Hepatocyte (in vitro differentiated cells): ENCODE results near the gene RPL29. TPM values are rescaled to one million over a fixed set of nuclear protein-coding genes. Genes with fewer than 3 reads are reported as not detected.

Experiments used
- DNase-seq: peaks from one replicate; pipeline ENCODE4 v3.0.0-alpha.2; 2016; ENCODE audit warnings: low spot score
- H2AFZ ChIP-seq: fragments of 200-600 bp; sonication (generic); 2 replicates; pipeline ENCODE4 v1.6.0; 2016; ENCODE audit warnings: antibody characterized with exemption, mild to moderate bottlenecking
- H3K27ac ChIP-seq: fragments of 200-600 bp; sonication (generic); 2 replicates; pipeline ENCODE4 v1.5.1; 2016; ENCODE audit warnings: mild to moderate bottlenecking
- H3K27me3 ChIP-seq: fragments of 200-600 bp; sonication (generic); 2 replicates; pipeline ENCODE4 v1.6.1; 2016
- H3K36me3 ChIP-seq: fragments of 200-600 bp; sonication (generic); replicated peaks from 2 replicates; pipeline ENCODE4 v1.5.1; 2016; ENCODE audit warnings: low read depth; ENCODE audit not compliant: insufficient read depth
- H3K4me1 ChIP-seq: fragments of 200-600 bp; sonication (generic); 2 replicates; pipeline ENCODE4 v1.5.1; 2016; ENCODE audit warnings: mild to moderate bottlenecking, moderate library complexity; ENCODE audit not compliant: insufficient read depth
- H3K4me2 ChIP-seq: fragments of 200-600 bp; sonication (generic); 2 replicates; pipeline ENCODE4 v1.6.0; 2016
- H3K4me3 ChIP-seq: fragments of 200-600 bp; sonication (generic); 2 replicates; pipeline ENCODE4 v1.5.1; 2016; ENCODE audit warnings: mild to moderate bottlenecking
- H3K79me2 ChIP-seq: fragments of 200-600 bp; sonication (generic); 2 replicates; pipeline ENCODE4 v1.6.0; 2017; ENCODE audit warnings: mild to moderate bottlenecking
- H3K9me2 ChIP-seq: fragments of 200-600 bp; sonication (generic); replicated peaks from 2 replicates; pipeline ENCODE4 v1.6.0; 2017; ENCODE audit warnings: mild to moderate bottlenecking; ENCODE audit not compliant: insufficient read depth
- H3K9me3 ChIP-seq: fragments of 200-600 bp; sonication (generic); 2 replicates; pipeline ENCODE4 v1.5.1; 2016; ENCODE audit warnings: low read depth, mild to moderate bottlenecking
- H4K20me1 ChIP-seq: fragments of 200-600 bp; sonication (generic); 2 replicates; pipeline ENCODE4 v1.6.0; 2016; ENCODE audit warnings: mild to moderate bottlenecking; ENCODE audit not compliant: insufficient read depth, poor library complexity, severe bottlenecking
- EZH2 ChIP-seq: fragments of 200-600 bp; sonication (generic); IDR thresholded peaks from 2 replicates; pipeline ENCODE4 v1.6.1; 2016; ENCODE audit warnings: antibody characterized with exemption, mild to moderate bottlenecking, borderline replicate concordance
- EZH2phosphoT487 ChIP-seq: fragments of 200-600 bp; sonication (generic); IDR thresholded peaks from one replicate; pipeline ENCODE4 v1.6.1; 2018; ENCODE audit warnings: antibody characterized with exemption, mild to moderate bottlenecking, low read depth, moderate library complexity; ENCODE audit not compliant: unreplicated experiment, severe bottlenecking
- WGBS: methylation state at CpG from one replicate; pipeline ENCODE4 v1.1.6; 2016; ENCODE audit warnings: low lambda C conversion rate; ENCODE audit errors: missing lambda C conversion rate; 5-methylcytosine and 5-hydroxymethylcytosine counted together
- polyA plus RNA-seq: library from polyadenylated mRNA; unstranded; fragments of >200 nt; fragmentation: Nextera tagmentation; extraction: Ambion mirVana; gene quantifications from 2 replicates; pipeline ENCODE4 v1.2.1, GENCODE V29; 2016
- total RNA-seq: library from RNA; depleted of rRNA; stranded (reverse); fragments of >200 nt; gene quantifications from 2 replicates; pipeline ENCODE4 v1.2.3, GENCODE V29; 2014
- TF ChIP-seq, protein P1 (sequence below): fragments of 200-600 bp; sonication (generic); IDR thresholded peaks from 2 replicates; pipeline ENCODE4 v1.5.1; 2016; ENCODE audit warnings: antibody characterized with exemption, mild to moderate bottlenecking; ENCODE audit not compliant: poor library complexity

The RPL29 gene
- total and polyA plus RNA-seq, 2 experiments from 2014 or later, result 786 to 981 TPM

DNA sequence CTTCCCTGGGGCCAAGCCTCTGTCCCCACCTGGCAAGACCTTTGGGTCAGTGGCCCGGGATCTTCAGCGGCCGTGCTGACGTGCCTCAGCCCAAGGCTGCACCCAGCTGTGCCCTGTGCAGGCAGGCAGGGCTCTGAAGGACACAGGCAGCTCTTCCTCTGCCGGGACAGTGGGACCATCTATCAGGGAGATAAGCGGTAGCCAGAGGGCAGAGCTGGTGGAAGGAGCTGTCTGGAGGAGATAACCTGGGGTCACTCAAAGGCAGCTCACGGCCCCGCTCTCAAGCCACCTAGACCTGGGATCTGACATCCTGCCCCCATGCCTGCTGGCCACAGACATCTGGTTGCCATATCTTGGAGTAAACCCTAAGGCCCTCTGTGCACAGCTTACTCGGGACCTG lies 33.4 kb upstream of the RPL29 start:
- WGBS, result 74% methylated on average over 9 of the region's 9 CpGs
- H4K20me1 ChIP-seq, result no peaks in the 10 kb centered on the region
- no peaks in the 10 kb centered on the region for H3K27me3 ChIP-seq
- H3K27ac ChIP-seq, result no peak overlapping the region
- peaks cover 8% of the 10 kb centered on the region for H3K4me1 ChIP-seq
- no peaks in the 10 kb centered on the region for H3K9me2 ChIP-seq
- H2AFZ ChIP-seq, result no peak overlapping the region
- no peak for DNase-seq
- no peaks in the 10 kb centered on the region for H3K79me2 ChIP-seq
- H3K4me2 ChIP-seq, result no peak overlapping the region
- H3K4me3 ChIP-seq, result no peak overlapping the region
- H3K36me3 ChIP-seq, result no peaks in the 10 kb centered on the region
- TF ChIP-seq, protein P1, sequence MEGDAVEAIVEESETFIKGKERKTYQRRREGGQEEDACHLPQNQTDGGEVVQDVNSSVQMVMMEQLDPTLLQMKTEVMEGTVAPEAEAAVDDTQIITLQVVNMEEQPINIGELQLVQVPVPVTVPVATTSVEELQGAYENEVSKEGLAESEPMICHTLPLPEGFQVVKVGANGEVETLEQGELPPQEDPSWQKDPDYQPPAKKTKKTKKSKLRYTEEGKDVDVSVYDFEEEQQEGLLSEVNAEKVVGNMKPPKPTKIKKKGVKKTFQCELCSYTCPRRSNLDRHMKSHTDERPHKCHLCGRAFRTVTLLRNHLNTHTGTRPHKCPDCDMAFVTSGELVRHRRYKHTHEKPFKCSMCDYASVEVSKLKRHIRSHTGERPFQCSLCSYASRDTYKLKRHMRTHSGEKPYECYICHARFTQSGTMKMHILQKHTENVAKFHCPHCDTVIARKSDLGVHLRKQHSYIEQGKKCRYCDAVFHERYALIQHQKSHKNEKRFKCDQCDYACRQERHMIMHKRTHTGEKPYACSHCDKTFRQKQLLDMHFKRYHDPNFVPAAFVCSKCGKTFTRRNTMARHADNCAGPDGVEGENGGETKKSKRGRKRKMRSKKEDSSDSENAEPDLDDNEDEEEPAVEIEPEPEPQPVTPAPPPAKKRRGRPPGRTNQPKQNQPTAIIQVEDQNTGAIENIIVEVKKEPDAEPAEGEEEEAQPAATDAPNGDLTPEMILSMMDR, result no peak
- TF ChIP-seq EZH2phosphoT487 (no peak), EZH2 (no peak)
- H3K9me3 ChIP-seq, result no peaks in the 10 kb centered on the region

DNA sequence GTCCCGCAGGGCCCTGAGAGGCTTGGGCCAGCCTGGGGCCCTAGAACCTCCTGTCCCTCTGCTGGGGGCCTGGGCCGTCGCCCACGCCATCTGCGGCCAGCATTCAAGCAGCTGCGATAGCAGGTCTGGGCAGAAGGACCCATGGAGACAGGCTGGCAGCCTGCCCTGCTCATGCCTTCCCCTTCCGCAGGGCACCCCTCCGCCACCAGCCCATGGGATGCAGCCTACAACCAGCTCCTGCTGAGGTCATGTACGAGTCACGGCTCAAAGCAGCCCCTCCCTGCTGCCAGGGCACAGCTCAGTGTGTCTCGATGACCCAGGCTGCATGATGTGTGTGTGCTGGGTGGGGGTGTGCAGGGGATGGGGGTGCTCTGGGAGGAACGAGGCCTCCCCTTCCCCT lies 32.9 kb upstream of the RPL29 start:
- no peaks in the 10 kb centered on the region for H3K36me3 ChIP-seq
- H4K20me1 ChIP-seq, result no peaks in the 10 kb centered on the region
- no peak for DNase-seq
- 85% methylated on average over 12 of the region's 12 CpGs for WGBS
- no peak overlapping the region for H2AFZ ChIP-seq
- no peak overlapping the region for H3K4me2 ChIP-seq
- no peak overlapping the region for H3K27ac ChIP-seq
- no peak overlapping the region for H3K4me3 ChIP-seq
- no peaks in the 10 kb centered on the region for H3K27me3 ChIP-seq
- TF ChIP-seq EZH2phosphoT487 (no peak), EZH2 (no peak)
- TF ChIP-seq, protein P1, result no peak
- H3K9me3 ChIP-seq, result no peaks in the 10 kb centered on the region
- H3K79me2 ChIP-seq, result no peaks in the 10 kb centered on the region
- peaks cover 8% of the 10 kb centered on the region for H3K4me1 ChIP-seq
- no peaks in the 10 kb centered on the region for H3K9me2 ChIP-seq

DNA sequence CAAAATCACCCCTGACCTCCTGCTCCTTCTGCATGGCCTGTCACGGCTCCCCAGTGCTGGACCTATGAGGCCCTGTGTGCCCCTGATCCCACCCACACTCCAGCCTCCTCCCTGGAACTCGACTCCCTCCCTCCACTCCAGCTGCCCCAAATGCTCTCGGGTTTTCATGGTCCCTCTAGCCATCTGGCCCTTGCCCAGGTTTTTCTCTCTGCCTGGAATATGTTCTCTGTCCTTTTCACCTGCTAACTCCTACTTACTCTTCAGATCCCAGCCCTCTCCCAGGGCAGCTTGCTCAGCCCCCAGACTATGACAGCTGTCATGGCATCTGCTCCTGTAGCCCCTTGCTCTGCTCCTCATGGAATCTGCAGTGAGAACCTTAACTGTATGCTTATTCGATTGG lies 30.3 kb upstream of the RPL29 start:
- TF ChIP-seq, protein P1, result no peak
- no peak for TF ChIP-seq EZH2phosphoT487
- H3K9me2 ChIP-seq, result no peaks in the 10 kb centered on the region
- no peaks in the 10 kb centered on the region for H3K36me3 ChIP-seq
- H3K79me2 ChIP-seq, result no peaks in the 10 kb centered on the region
- no peak for DNase-seq
- H3K27me3 ChIP-seq, result no peaks in the 10 kb centered on the region
- 62% methylated on average over 4 of the region's 4 CpGs for WGBS
- no peak overlapping the region for H3K4me2 ChIP-seq
- H3K27ac ChIP-seq, result no peak overlapping the region
- no peak overlapping the region for H2AFZ ChIP-seq
- H4K20me1 ChIP-seq, result no peaks in the 10 kb centered on the region
- H3K4me3 ChIP-seq, result no peak overlapping the region
- H3K4me1 ChIP-seq, result no peaks in the 10 kb centered on the region
- H3K9me3 ChIP-seq, result no peaks in the 10 kb centered on the region

DNA sequence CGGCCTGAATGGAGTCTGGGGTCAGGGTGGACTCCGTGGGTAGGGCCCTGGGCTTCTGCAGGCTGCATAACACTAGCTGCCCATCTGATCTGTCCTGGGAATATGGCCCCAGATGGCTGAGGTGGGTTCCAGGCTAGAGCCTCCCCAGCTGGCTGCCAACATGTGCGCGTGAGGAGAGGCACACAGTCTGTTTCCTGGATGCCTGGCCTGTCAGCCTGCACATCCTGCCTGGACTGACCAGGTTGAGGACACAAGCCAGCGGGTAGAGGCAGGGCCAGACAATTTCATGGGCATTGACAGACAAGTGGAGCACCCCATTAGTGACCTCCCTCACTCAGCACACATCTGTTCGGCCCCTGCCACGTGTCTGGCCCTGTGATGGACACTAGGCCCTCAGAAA lies 29.8 kb upstream of the RPL29 start:
- 91% methylated on average over 7 of the region's 7 CpGs for WGBS
- Histone ChIP-seq H3K4me2 (no peak overlapping the region), H3K9me2 (no peaks in the 10 kb centered on the region), H3K27ac (no peak overlapping the region), H3K4me1 (no peaks in the 10 kb centered on the region), H4K20me1 (no peaks in the 10 kb centered on the region), H3K9me3 (no peaks in the 10 kb centered on the region), H3K27me3 (no peaks in the 10 kb centered on the region), H3K4me3 (no peak overlapping the region), H2AFZ (no peak overlapping the region), H3K36me3 (no peaks in the 10 kb centered on the region), H3K79me2 (no peaks in the 10 kb centered on the region)
- TF ChIP-seq EZH2phosphoT487, result no peak
- no peak for TF ChIP-seq EZH2
- TF ChIP-seq, protein P1, result no peak
- DNase-seq, result no peak
